ENCODE measurements around the gene NTRK3.

Gene NTRK3

GRCh38 chr15:88020806-88021205, 235.7 kb downstream of the NTRK3 start:
- DNase-seq: no peak

GRCh38 chr15:88019656-88020055, 236.9 kb downstream of the NTRK3 start:
- no peak for DNase-seq

GRCh38 chr15:88018869-88019641, 237.5 kb downstream of the NTRK3 start:
- no peak for DNase-seq

- no peak for DNase-seq
Observed at GRCh38 chr15:88017753-88018152, 238.8 kb downstream of the NTRK3 start.

GRCh38 chr15:88016406-88016805, 240.1 kb downstream of the NTRK3 start:
- DNase-seq: no peak

GRCh38 chr15:88015228-88015860, 241.2 kb downstream of the NTRK3 start:
- no peak for DNase-seq

GRCh38 chr15:88014454-88015160, 241.9 kb downstream of the NTRK3 start:
- DNase-seq: no peak

- DNase-seq: no peak
Observed at GRCh38 chr15:88013111-88013510, 243.4 kb downstream of the NTRK3 start.

- no peak for DNase-seq
Observed at GRCh38 chr15:88012688-88013087, 243.9 kb downstream of the NTRK3 start.

- no peak for DNase-seq
Observed at GRCh38 chr15:88012233-88012632, 244.3 kb downstream of the NTRK3 start.

- no peak for DNase-seq
Observed at GRCh38 chr15:88011533-88011932, 245.0 kb downstream of the NTRK3 start.

- DNase-seq: no peak
Observed at GRCh38 chr15:88006146-88006545, 250.4 kb downstream of the NTRK3 start.

- DNase-seq: no peak
Observed at GRCh38 chr15:88004399-88004798, 252.1 kb downstream of the NTRK3 start.

- no peak for DNase-seq
Observed at GRCh38 chr15:88003541-88004327, 252.8 kb downstream of the NTRK3 start.

GRCh38 chr15:88002706-88003105, 253.8 kb downstream of the NTRK3 start:
- DNase-seq: no peak

- DNase-seq: no peak
Observed at GRCh38 chr15:87998630-87999029, 257.9 kb downstream of the NTRK3 start.

GRCh38 chr15:87986776-87987175, 269.8 kb downstream of the NTRK3 start:
- DNase-seq: no peak

- DNase-seq: no peak
Observed at GRCh38 chr15:87985451-87985850, 271.1 kb downstream of the NTRK3 start.

GRCh38 chr15:87981969-87982368, 274.6 kb downstream of the NTRK3 start:
- no peak for DNase-seq

GRCh38 chr15:87977907-87978306, 278.6 kb downstream of the NTRK3 start:
- DNase-seq: no peak

- no peak for DNase-seq
Observed at GRCh38 chr15:87976552-87976951, 280.0 kb downstream of the NTRK3 start.

GRCh38 chr15:87973501-87974215, 282.9 kb downstream of the NTRK3 start:
- no peak for DNase-seq
